ENCODE measurements around the gene CLDN18.

The CLDN18 gene

GRCh38 chr3:138009476-138010272 lies at the start of gene CLDN18:
TSS of gene CLDN18 (plus strand) at chr3:138010165. CDS start at chr3:138010226, 61 bp downstream.
- DNase-seq: no peak

GRCh38 chr3:137962251-137962650 lies 47.7 kb upstream of the CLDN18 start:
- DNase-seq: no peak

GRCh38 chr3:137963463-137963862 lies 46.5 kb upstream of the CLDN18 start:
- no peak for DNase-seq

DNA sequence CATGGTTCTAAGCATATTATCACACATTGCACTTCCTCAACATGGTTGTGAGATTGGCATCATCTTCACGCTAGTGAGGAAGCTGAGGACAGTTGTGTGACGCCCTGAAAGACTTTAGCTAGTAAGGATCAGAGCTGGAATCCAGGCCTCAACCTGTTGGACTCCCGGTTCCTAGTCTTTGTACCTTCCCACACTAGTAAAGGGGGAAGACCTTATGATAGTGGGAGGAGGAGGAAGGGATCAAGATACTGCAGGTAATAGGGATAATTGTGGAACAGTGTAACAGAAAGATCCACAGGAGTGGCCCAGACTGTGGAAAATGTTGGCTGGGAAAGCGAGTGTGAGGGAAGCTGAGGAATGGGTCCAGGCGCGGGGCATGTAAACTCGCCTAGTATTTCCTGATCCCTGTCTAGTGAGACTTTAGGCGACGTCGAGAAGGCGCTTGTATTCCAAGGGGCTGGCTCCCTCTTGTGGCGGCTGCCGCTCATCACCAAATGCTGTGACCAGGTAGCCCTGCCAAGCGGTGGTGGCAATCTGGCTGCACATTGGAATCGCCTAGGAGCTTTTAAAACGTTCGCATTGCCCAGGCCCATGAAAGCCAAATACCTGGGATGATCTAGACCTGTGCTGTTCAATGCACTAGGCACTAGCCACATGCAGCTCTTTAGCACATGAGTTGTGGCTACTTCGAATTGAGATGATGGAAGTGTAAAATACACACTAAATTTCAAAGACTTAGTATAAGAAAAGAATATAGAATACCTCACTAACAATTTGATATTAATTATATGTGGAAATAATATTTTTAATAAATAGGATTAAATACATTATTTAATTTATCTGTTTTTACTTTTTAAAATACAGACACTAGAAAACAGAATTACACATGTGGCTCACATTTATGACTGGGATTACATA lies 38.8 kb upstream of the CLDN18 start:
- DNase-seq: peak; percentile 22

- no peak for DNase-seq
Observed at GRCh38 chr3:137972396-137972795, 37.6 kb upstream of the CLDN18 start.

DNA sequence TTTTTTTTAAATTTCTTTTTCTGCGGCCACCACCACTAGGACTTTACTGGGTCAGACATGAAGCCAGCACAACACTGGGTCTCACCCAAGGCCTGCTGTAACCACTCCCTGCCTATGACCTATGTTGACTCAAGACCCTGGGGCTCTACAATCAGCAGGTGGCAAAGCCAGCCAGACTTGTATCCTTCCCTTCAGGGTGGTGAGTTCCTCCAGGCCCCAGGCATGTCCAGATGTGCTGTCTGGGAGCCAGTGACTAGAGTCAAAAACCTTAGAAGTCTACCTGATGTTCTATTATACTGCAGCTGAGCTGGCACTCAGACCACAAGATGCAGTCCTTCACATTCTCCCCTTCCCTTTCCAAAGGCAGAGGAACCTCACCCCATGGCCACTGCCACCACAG lies 31.6 kb upstream of the CLDN18 start:
- DNase-seq: no peak

GRCh38 chr3:137987723-137988122 lies 22.2 kb upstream of the CLDN18 start:
- DNase-seq: no peak

DNA sequence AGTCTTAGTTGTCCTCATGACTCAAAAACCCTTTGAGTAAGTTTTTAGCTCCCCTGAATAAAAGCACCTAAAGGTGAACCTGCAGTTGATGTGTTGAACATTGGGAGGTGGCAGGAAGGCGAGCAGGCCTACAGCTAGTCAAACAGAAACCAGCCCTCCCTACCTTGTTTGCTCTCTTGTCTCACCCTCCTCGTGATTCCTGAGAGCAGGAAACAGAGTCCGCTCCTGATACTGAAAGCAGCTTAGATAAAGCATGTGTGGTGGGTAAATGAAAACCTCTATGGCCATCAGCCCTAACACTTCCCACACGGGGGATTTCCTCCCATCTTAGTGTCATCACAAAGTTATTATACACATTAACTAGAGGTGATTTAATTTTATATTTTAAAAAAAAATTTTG lies 21.8 kb upstream of the CLDN18 start:
- DNase-seq: no peak

- DNase-seq: no peak
Observed at GRCh38 chr3:137988982-137989381, 21.0 kb upstream of the CLDN18 start.

DNA sequence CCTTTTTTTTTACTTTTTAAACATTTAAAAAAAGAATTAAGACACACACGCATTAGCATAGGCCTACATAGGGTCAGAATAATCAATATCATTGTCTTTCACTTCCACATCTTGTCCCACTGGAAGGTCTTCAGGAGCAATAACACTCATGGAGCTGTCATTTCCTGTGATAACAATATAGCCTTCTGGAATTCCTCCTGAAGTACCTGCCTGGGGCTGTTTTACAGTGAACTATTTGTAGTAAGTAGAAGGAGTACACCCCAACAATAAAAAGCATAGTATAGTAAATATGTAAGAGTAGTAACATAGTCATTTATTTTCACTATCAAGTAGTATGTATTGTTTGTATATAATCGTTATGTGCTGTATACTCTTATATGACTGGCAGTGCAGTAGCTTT lies 19.5 kb upstream of the CLDN18 start:
- DNase-seq: no peak

DNA sequence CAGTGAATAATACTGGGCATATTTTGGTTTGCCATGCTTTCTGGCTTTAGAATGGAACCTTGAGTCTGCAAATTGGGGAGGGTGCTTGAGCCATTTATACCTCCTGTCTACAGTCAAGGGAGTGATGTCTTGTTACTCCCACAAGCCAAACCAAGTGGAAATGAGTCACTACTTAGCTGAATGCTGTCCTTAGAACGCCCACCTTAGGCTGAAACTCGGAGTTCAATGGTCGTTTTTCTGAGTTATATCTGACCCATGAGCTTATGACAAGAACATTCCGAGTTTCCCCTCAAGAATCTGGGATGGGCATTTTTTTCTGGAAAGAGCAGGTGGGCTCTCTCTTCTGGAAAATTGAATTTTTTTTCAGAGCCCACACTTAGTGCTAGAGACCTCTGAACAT lies 17.4 kb upstream of the CLDN18 start:
- no peak for DNase-seq

DNA sequence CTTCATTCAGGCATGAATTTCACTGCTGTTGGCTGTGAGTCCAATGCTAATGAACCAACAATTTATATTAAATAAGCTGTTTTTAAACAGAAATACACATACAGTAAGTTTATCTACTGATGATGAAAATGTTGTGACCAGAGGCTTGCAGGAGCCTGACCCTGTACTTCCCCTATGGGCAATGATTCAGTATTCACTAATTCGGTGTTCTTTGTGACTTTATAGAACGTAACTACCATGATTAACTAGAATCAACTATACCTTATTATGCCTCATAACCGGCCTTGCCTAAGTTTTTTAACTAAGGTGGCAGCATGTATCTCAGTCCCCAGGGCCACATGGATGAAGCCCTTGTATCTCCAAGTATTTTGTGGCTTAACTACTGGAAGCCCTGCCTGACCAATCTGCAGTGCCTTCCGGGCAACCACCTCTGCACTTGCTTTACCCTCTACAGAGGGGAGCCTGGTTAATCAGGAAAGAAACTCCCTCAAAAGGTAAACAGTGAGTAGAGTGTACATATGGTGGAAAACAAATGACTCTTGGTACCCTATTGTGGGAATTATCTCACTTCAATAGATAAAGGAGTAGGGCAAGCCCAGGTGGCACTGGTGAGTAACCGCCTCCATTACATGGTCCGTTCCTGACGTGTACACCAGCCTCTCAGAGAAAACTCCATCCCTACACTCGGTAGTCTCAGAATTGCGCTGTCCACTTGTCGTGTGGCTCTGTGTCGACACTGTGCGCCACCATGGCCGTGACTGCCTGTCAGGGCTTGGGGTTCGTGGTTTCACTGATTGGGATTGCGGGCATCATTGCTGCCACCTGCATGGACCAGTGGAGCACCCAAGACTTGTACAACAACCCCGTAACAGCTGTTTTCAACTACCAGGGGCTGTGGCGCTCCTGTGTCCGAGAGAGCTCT lies 11.6 kb upstream of the CLDN18 start:
- no peak for DNase-seq

- DNase-seq: no peak
Observed at GRCh38 chr3:138003069-138003468, 6.9 kb upstream of the CLDN18 start.

GRCh38 chr3:138005627-138006026 lies 4.3 kb upstream of the CLDN18 start:
- no peak for DNase-seq

DNA sequence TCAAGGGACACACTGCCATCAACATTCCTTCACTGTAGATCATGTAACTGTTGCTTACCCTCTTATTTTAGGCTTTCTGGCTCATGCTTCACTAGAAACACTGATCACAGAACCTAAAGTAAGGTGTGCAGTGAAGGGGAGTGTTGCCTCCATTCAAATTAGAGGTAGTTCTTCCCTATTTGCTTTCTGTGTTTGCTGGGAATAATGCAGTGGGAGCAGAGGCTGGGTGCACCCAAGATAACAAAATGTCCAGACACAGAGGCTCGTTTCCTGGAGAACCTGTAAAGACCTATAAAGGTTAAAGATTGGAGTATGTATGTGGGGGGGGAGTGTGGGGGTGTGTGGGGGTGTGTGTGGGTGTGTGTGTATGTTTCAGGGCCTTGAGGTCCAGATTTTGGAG lies 2.1 kb upstream of the CLDN18 start:
- DNase-seq: no peak

GRCh38 chr3:138010273-138010590 lies 267 bp downstream of the CLDN18 start:
- DNase-seq: no peak

- no peak for DNase-seq
Observed at GRCh38 chr3:138011722-138012121, 1.8 kb downstream of the CLDN18 start.

- no peak for DNase-seq
Observed at GRCh38 chr3:138012526-138012925, 2.6 kb downstream of the CLDN18 start.

DNA sequence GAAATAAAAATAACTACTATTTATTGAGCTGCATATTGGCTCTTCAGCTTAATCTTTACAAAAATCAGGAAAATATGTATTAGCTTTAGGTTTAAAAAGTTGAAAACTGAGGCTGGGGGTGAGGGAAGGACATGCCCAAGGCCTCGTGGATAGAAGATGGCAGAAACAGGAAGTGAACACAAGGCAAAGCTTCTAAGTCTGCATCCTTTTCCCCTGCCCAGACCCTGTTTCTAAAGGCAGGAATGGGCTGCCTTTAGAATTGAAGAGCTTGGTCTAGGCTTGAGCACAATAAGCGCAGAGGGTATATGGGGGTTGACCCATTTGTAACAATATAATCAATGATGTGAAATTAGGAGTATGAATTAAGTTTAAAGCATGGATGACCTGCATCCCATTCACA lies 6.1 kb downstream of the CLDN18 start:
- DNase-seq: no peak

DNA sequence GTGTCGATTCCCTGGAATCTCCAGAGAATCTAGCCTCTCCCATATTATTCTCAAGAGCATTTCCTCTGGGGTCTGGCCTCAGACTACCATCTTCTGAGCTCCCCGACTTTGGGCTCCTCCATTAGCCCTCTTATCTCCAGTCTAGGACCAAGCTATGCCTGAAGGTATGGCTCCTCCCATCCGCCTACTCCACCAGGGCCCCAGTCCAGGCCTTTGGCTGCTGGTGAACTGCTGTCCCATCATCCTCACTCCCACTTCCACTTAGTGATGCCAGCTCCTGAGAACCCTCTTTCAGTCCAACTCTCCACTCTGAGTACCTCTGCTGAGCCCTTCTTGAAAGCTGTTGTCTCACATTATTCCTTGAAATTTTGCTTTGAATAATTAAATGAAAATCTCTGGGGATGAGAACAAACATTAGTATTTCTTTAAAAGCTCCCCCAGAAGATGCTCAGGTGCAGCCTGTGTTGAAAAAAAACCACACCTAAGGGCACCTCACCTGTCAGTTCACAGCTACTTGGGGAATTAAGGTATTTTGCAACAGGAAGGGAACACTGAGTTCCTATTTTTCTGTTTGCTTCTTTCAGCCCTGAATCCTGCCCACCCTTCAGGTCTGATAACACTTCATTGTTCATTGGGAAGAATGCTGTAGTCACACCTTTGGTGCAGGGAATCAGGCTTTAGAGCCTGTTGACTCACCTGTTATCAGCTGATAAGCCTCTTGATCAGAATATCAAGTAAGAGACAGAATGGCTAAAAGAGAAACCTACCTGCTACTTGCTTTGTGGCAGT lies 9.5 kb downstream of the CLDN18 start:
- DNase-seq: no peak

GRCh38 chr3:138023754-138024153 lies 13.8 kb downstream of the CLDN18 start:
- DNase-seq: no peak

DNA sequence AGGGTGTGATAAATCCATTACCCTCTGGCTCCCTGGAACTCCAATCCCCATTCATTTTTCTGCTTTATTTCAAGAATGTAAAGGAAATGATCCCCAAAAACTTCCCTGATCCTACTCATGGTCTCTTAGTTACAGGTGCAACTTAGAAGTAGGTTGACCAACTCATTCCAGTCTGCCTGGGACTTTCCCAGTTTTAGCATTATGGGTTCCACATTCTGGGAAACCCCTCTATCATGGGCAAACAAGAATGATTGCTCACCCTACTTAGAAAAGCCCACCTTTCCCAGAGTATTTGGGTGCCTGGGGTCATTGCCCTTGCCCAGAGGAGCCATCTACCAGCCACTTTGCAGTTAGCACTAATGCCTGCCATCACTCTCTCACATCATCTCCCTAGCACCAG lies 15.6 kb downstream of the CLDN18 start:
- no peak for DNase-seq

Measured in CD4-positive, alpha-beta T cell treated with Interleukin-17A for 1 hour (primary cell).